Stimulated activated CD8-positive, alpha-beta memory T cell treated with anti-CD3 and anti-CD28 coated beads, Interleukin-4, amount 100 ng/mL, for 48 hours (primary cell): ENCODE measurements around the gene MDM2.
"Not testable (repeated sequence)": the region's sequence is repeated elsewhere in the genome, so short reads cannot be mapped to it uniquely, and the experiment has no call there.

Experiments
- DNase-seq: peaks from one replicate; pipeline ENCODE4 v3.0.0-alpha.2; 2020

MDM2 gene

DNA sequence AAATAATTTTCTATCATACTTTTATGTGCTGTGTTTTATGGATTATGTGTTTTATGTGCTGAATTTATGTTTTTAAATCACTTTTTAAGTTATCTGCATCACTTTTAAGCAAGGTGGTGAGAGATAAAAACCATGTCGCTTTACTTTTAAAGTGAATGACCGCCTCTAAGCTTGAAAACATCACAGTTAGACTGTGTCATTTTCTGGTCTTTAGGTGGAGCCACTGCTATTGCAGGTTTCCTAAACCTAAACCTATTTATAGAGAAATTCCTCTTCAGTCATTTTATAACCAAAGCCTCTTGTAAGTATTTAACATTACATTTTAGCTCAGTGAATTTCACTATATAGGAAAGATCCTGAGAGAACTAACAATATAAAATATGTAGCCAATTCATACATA is 21.0 kb upstream of the MDM2 start:
- DNase-seq, result no peak

- no peak for DNase-seq
These were observed 19.3 kb upstream of the MDM2 start for GRCh38 chr12:68788554-68789143.

- no peak for DNase-seq
These were observed 18.7 kb upstream of the MDM2 start for GRCh38 chr12:68789144-68789878.

- DNase-seq, result no peak
These were observed 17.7 kb upstream of the MDM2 start for GRCh38 chr12:68790081-68790951.

DNA sequence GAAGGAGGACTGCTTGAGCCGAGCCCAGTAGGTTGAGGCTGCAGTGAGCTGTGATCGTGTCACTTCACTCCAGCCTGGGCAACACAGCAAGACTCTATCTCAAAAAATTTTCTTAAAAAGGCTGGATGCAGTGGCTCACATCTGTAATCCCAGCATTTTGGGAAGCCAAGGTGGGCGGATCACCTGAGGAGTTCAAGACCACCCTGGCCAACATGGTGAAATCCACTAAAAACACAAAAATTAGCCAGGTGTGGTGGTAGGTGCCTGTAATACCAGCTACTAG is 17.1 kb upstream of the MDM2 start:
- no peak for DNase-seq

GRCh38 chr12:68791897-68792481 is 16.0 kb upstream of the MDM2 start:
- DNase-seq, result no peak

DNA sequence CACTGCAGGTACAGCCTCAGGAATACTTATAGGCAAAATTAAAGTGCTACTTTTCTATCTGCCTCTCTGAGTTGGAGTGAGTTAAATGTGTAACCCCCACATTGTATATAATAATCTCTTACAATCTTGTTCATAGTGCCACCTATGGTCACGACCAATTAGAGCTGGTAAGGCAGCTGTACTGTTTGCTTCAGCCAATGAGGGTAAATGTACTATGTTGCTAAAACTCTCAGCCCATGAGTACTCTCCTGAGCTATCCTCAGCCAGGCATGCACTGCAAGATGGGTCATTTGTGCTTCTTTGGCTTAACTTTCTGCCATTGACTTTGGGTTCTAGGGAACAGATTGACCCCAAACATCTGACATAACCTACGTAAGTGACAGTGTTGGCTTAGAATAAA is 15.0 kb upstream of the MDM2 start:
- DNase-seq, result peak; percentile 42

GRCh38 chr12:68793436-68793835 is 14.5 kb upstream of the MDM2 start:
- no peak for DNase-seq

- no peak for DNase-seq
These were observed 13.9 kb upstream of the MDM2 start for GRCh38 chr12:68793975-68794652.

- no peak for DNase-seq
These were observed 13.2 kb upstream of the MDM2 start for GRCh38 chr12:68794653-68795251.

DNA sequence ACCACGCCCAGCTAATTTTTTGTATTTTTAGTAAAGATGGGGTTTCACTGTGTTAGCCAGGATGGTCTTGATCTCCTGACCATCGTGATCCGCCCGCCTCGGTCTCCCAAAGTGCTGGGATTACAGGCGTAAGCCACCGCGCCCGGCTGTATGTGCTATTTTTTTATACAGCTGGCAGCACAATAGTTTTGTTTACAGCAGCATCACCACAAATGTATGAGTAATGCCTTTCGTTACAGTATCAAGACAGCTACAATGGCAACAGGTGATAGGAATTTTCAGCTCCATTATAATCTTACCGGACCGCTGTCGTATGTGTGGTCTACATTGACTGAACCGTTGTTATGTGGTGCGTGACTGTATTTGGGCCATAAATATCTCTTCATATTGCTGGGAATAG is 11.6 kb upstream of the MDM2 start:
- DNase-seq, result no peak

DNA sequence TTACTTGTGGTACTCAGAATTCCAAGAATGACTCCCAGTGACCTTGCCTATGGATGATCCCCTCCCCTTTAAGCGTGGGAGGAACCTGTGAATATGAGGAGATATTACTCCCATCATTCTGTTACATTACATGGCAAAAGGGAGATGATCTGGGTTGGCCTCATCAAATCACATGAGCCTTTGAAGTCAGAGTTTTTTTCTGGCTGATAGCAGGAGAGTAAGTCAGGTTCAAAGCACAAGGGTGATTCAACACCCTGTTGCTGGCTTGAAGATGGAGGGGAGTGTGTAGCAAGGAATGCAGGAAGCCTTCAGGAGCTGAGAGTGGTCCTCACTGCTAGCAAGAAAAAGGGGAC is 9.1 kb upstream of the MDM2 start:
- DNase-seq, result no peak

- DNase-seq, result no peak
These were observed 7.7 kb upstream of the MDM2 start for GRCh38 chr12:68800294-68800693.

DNA sequence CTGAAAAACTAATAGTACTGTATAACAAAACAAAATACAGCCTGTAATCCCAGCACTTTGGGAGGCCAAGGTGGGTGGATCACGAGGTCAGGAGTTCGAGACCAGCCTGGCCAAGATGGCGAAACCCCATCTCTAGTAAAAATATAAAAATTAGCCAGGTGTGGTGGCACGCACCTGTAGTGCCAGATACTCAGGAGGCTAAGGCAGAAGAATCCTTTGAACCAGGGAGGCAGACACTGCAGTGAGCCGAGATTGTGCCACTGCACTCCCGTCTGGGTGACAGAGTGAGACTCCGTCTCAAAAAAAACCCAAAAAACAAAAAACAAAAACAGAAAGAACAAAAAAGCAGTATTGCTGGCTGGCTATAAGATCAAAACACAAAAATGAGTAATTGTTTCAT is 6.9 kb upstream of the MDM2 start:
- not testable (repeated sequence) for DNase-seq

DNA sequence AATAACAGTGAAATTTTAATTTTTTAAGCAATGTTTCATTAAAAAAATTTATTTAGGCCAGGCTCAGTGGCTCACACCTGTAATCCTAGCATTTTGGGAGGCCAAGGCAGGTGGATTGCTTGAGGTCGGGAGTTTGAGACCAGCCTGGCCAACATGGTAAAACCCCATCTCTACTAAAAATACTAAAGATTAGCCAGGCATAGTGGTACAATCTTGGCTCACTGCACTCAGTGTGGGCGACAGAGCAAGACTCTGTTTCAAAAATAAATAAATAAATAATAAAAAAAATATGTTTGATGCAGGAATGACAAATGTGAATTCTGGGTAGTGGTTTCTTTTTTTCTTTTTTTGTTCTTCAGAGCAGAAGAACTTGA is 5.6 kb upstream of the MDM2 start:
- not testable (repeated sequence) for DNase-seq

DNA sequence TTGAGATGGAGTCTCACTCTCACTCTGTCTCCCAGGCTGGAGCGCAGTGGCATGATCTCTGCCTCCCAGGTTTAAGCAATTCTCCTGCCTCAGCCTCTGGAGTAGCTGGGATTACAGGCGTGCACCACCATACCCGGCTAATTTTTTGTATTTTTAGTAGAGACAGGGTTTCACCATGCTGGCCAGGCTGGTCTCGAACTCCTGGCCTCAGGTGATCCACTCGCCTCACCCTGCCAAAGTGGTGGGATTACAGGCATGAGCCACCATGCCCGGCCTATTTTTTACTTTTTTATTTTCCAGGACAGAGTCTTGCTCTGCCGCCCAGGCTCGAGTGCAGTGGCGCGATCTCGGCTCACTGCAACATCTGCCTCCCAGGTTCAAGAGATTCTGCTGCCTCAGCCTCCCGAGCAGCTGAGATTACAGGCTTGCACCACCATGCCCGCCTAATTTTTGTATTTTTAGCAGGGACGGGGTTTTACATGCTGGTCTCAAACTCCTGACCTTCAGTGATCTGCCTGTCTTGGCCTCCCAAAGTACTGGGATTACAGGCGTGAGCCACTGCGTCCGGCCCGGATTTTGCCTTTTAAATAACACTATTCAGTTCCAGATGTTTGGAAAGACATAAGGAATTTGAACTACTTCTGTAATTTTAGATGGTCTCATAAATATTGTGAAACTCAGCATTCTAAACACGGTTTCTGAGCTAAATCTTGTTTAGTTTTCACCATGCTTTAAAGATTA is 4.9 kb upstream of the MDM2 start:
- not testable (repeated sequence) for DNase-seq

- DNase-seq, result no peak
These were observed 3.9 kb upstream of the MDM2 start for GRCh38 chr12:68803948-68804656.

GRCh38 chr12:68804657-68805591 is 3.1 kb upstream of the MDM2 start:
- DNase-seq, result no peak

DNA sequence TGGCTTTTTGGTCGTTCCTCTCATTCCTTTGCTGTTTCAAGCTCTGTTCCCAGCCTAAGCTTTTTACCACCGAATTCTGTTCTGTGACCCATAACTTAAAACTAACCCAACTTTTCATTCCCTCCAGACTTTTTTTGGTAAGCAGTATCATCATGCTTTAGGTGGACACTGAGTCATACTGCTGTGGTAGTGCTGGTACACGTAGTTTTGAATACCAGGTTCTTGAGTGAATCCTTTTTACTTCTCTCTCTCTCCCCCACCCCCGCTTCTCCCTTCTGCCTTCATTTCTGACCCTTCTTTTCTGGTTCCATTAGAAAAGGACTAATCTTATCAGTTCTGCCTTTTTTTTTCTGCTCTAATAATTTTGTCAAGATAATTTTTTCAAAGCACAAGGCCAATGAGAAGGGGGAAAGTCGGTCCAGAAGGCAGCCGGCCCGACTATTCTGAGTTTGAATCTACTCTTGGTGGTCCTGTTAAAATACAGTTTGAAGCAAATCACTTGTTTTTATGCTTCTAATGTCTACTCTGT is 2.3 kb upstream of the MDM2 start:
- no peak for DNase-seq
